Glomerular visceral epithelial cell (primary cell): ENCODE measurements around the gene LRRC27.

Experiments
- DNase-seq: peaks from one replicate; pipeline ENCODE4 v3.0.0-alpha.2; 2016; ENCODE audit errors: extremely low spot score

LRRC27 gene

DNA sequence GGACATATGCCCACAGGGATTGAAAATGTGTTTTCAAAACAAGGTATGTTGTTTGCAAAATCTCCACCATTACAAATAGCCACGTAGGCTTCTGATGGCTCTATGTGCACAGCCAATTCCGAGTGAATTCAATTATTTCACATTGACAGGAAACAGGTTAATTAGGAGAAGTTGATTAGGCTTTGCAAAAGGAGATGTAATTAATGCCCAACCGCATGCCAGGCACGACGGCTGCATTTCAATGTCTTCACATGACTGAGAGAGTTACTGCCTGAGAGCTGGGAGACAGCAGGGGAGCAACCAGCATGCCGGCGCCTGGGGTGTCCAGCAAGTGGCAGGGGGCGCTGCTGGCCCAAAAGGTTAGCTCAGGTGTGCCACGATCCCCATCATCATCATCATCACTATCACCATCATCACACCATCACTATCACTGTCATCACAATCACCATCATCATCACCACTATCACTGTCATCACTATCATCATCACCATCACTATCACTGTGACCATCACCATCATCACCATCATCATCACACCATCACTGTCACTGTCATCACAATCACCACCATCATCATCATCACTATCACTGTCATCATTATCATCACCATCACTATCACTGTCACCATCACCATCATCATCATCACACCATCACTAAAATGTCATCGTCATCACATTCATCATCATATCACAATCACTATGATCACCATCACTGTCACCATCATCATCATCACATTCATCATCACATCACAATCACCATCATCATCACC lies 95.2 kb downstream of the LRRC27 start:
- DNase-seq = no peak

GRCh38 chr10:132427939-132428367 lies 96.0 kb downstream of the LRRC27 start:
- DNase-seq = no peak

DNA sequence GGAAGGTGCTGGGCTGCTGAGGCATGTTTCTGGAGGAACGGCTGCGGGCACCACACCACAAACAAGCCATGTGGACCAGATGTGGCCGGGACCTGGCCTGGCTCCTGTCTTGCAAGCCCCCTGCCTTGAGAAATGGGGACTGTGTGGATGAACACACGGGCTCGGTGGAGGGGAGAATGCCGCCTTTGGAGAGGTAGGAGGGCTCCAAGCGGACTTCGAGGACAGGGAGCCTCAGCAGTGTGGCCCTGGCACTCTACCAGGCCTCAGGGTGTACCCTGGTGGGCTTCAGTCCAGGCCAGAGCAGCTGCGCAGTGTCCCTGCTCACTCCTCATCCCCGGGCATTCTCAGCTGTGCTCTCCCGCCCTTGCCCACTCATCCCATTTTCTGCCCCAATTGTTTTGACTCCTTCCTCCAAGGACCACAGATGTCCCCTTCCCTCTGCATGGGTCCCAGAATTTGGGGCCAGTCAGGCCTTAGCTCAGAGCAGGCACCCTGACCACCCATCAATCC lies 96.5 kb downstream of the LRRC27 start:
- DNase-seq = no peak
